Breast epithelium (tissue), 4 donors: Measurements from ENCODE around the gene ELOA. TPM values are rescaled to one million over a fixed set of nuclear protein-coding genes. Genes with fewer than 3 reads are reported as not detected.
A peak's percentile ranks its signal among the peaks of the same experiment; 100 is the strongest.

Experiments used
- DNase-seq, 2 donors: peaks; one replicate each; pipeline ENCODE4 v3.0.0-alpha.2; 2019; ENCODE audit warnings: low spot score in 2 of 2
- H3K27ac ChIP-seq, 2 donors: fragments of 200-600 bp; sonication (generic) in 1 of 2; one replicate each; pipeline ENCODE4 v1.5.1; 2016 to 2019; ENCODE audit warnings: mild to moderate bottlenecking in 1 of 2
- H3K27me3 ChIP-seq, 2 donors: fragments of 200-600 bp; sonication (generic) in 1 of 2; one replicate each; pipeline versions ENCODE4 v1.5.1 to v1.6.0; 2017 to 2019; ENCODE audit warnings: control low read depth in 1 of 2, mild to moderate bottlenecking in 1 of 2
- H3K36me3 ChIP-seq: fragments of 200-600 bp; one replicate; pipeline ENCODE4 v1.5.1; 2019
- H3K4me1 ChIP-seq, 2 donors: fragments of 200-600 bp; sonication (generic); one replicate each; pipeline ENCODE4 v1.5.1; 2016 to 2019; ENCODE audit warnings: control low read depth in 1 of 2
- H3K4me3 ChIP-seq, 3 donors: fragments of 200-600 bp; sonication (generic); 1 replicate in 2 of 3; 2 replicates in 1 of 3; pipeline ENCODE4 v1.5.1; 2016 to 2019; ENCODE audit warnings: mild to moderate bottlenecking in 3 of 3, moderate library complexity in 2 of 3
- H3K9me3 ChIP-seq, 2 donors: fragments of 200-600 bp; sonication (generic) in 1 of 2; one replicate each; pipeline ENCODE4 v1.5.1; 2016 to 2019; ENCODE audit warnings: control low read depth in 1 of 2
- POLR2A ChIP-seq: fragments of 450-650 bp; IDR thresholded peaks from one replicate; pipeline ENCODE4 v1.6.1; 2016; ENCODE audit warnings: antibody characterized with exemption, mild to moderate bottlenecking, moderate library complexity
- POLR2AphosphoS5 ChIP-seq, 3 donors: sonication (generic); formaldehyde crosslinking; IDR thresholded peaks; one replicate each; pipeline ENCODE4 v1.6.1; 2017; ENCODE audit warnings: antibody characterized with exemption in 3 of 3
- intact Hi-C: fragments of 100-400 bp; cut with DNase I; formaldehyde crosslinking; loops from one replicate; pipeline ENCODE4 v1.15.1; 2023; ENCODE audit warnings: low total_unique reads
- total RNA-seq, 3 donors: library from RNA; depleted of rRNA; stranded (reverse); fragments of >200 nt; gene quantifications; one replicate each; pipeline ENCODE4 v1.1.0, GENCODE V29; 2016
- TF ChIP-seq, protein P1 (sequence below), 3 donors: fragments of 450-650 bp; IDR thresholded peaks; one replicate each; pipeline ENCODE4 v1.5.1; 2016 to 2017; ENCODE audit warnings: antibody characterized with exemption in 3 of 3, mild to moderate bottlenecking in 3 of 3, moderate library complexity in 3 of 3

ELOA gene
- 10 to 100 TPM; 30.3 to 61.9 (median 32.8) TPM for total RNA-seq

- Histone ChIP-seq H3K4me3 (peak within 1 kb of the TSS; percentile 79 to 92 (median 83)), H3K36me3 (no peaks in the 10 kb centered on the region), H3K27ac (peak within 1 kb of the TSS; percentile 89), H3K9me3 (no peaks in the 10 kb centered on the region), H3K27me3 (no peaks in the 10 kb centered on the region), H3K4me1 (peaks cover 0 to 8% of the 10 kb centered on the region in 2 donors)
- peak; percentile 31 to 64 for DNase-seq
- intact Hi-C loops = no loop called here
- TF ChIP-seq POLR2A = no peak
- peak; percentile 25 to 55 (median 50) for TF ChIP-seq POLR2AphosphoS5 (IDR thresholded peaks at IDR 0.05)
Measured at GRCh38 chr1:23743287-23744152, at the start of gene ELOA. TSS of gene ELOA (plus strand) at chr1:23743471. CDS start at chr1:23743504, 33 bp downstream.

DNA sequence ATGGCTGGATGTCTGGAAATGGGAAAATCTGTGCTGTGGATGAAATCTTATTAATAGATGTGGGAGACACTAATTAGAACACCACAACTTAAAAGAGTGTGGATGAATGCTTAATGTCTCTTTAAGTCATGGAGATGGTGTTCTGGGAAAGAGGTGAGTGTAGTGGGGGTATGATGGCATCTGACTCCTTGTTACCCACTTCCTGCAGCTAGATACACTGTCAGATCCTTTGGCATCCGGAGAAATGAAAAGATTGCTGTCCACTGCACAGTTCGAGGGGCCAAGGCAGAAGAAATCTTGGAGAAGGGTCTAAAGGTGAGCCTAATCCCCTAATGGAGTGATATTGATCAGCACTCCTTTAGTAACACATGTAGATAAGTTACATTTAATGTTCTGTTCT lies 49.7 kb upstream of the ELOA start:
- Histone ChIP-seq H3K4me3 (peak overlapping the region in 1 of 3 donors; percentile 79), H3K36me3 (no peaks in the 10 kb centered on the region), H3K27ac (peak overlapping the region in 1 of 2 donors; percentile 29), H3K4me1 (peaks cover 0 to 18% of the 10 kb centered on the region in 2 donors), H3K27me3 (no peaks in the 10 kb centered on the region), H3K9me3 (no peaks in the 10 kb centered on the region)
- intact Hi-C loops = no loop called here
- TF ChIP-seq, protein P1, sequence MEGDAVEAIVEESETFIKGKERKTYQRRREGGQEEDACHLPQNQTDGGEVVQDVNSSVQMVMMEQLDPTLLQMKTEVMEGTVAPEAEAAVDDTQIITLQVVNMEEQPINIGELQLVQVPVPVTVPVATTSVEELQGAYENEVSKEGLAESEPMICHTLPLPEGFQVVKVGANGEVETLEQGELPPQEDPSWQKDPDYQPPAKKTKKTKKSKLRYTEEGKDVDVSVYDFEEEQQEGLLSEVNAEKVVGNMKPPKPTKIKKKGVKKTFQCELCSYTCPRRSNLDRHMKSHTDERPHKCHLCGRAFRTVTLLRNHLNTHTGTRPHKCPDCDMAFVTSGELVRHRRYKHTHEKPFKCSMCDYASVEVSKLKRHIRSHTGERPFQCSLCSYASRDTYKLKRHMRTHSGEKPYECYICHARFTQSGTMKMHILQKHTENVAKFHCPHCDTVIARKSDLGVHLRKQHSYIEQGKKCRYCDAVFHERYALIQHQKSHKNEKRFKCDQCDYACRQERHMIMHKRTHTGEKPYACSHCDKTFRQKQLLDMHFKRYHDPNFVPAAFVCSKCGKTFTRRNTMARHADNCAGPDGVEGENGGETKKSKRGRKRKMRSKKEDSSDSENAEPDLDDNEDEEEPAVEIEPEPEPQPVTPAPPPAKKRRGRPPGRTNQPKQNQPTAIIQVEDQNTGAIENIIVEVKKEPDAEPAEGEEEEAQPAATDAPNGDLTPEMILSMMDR (IDR thresholded peaks at IDR 0.05) = no peak
- TF ChIP-seq POLR2AphosphoS5 (IDR thresholded peaks at IDR 0.05) (no peak), POLR2A (no peak)
- no peak for DNase-seq

GRCh38 chr1:23694371-23694770 lies 48.9 kb upstream of the ELOA start:
- TF ChIP-seq POLR2A (no peak), POLR2AphosphoS5 (IDR thresholded peaks at IDR 0.05) (no peak)
- TF ChIP-seq, protein P1 (IDR thresholded peaks at IDR 0.05) = no peak
- DNase-seq = no peak
- intact Hi-C loops = no loop called here
- H3K27me3 ChIP-seq = no peaks in the 10 kb centered on the region
- no peaks in the 10 kb centered on the region for H3K36me3 ChIP-seq
- H3K4me3 ChIP-seq = no peak overlapping the region
- peaks cover 0 to 18% of the 10 kb centered on the region in 2 donors for H3K4me1 ChIP-seq
- no peak overlapping the region for H3K27ac ChIP-seq
- H3K9me3 ChIP-seq = no peaks in the 10 kb centered on the region

DNA sequence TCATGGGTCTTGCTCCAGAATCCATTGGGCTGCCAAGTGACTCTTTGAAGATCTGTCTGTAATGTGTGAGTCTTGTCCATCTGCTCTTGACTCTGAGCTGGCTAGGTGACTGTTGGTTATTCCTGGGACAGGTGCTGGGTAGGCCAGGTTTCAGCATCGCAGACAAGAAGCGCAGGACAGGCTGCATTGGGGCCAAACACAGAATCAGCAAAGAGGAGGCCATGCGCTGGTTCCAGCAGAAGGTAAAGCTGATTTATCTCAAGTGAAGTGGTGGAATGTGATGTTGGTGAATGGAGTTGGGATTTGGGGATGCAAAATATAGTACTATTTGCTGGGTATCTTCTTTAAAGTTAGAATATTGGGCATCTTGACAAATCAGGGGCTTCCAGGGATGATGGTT lies 47.6 kb upstream of the ELOA start:
- intact Hi-C loops = no loop called here
- Histone ChIP-seq H3K27me3 (no peaks in the 10 kb centered on the region), H3K9me3 (no peaks in the 10 kb centered on the region), H3K36me3 (no peaks in the 10 kb centered on the region), H3K4me3 (no peak overlapping the region), H3K27ac (no peak overlapping the region), H3K4me1 (peaks cover 0 to 18% of the 10 kb centered on the region in 2 donors)
- DNase-seq = no peak
- TF ChIP-seq POLR2A (no peak), POLR2AphosphoS5 (IDR thresholded peaks at IDR 0.05) (no peak)
- TF ChIP-seq, protein P1 (IDR thresholded peaks at IDR 0.05) = no peak

DNA sequence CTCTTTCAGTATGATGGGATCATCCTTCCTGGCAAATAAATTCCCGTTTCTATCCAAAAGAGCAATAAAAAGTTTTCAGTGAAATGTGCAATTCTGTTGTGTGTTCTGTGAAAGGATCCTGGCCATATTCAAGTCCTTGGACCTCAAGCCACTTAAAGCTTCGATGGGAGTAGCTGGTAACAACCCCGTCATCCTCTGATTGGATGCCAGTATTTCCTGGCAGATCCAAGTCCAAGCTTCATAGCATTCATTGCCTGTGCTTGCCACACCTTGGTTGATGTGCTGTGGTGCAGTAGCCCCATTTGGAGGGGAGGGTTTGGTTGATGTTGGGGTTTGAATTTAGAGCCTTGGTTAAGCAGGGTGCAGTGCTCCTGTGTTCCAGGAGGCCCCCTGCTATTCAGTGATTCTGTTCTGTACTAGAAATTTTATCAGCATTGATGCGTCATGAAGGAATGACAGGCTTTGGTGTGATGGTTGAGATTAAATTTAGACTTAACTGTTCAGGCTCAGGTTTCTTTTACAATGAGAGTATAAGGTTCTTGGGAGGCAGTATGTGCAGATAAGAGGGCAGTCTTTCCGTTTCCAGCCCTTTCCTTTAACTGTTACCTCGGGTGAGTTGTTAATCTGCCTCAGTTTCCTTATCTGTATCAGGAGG lies 46.8 kb upstream of the ELOA start:
- peaks cover 0 to 18% of the 10 kb centered on the region in 2 donors for H3K4me1 ChIP-seq
- TF ChIP-seq POLR2A = no peak
- no peak for TF ChIP-seq POLR2AphosphoS5 (IDR thresholded peaks at IDR 0.05)
- TF ChIP-seq, protein P1 (IDR thresholded peaks at IDR 0.05) = no peak
- intact Hi-C loops = no loop called here

More for the DNA sequence above, 46.8 kb upstream of the ELOA start:
- Histone ChIP-seq H3K36me3 (no peaks in the 10 kb centered on the region), H3K9me3 (no peaks in the 10 kb centered on the region), H3K27me3 (no peaks in the 10 kb centered on the region), H3K4me3 (no peak overlapping the region), H3K27ac (no peak overlapping the region)
- DNase-seq = no peak
